IPS-18c (cell line): ENCODE results near the gene PADI3.
"Not testable (repeated sequence)": the region's sequence is repeated elsewhere in the genome, so short reads cannot be mapped to it uniquely, and the experiment has no call there.

ENCODE experiments used
- H3K4me3 ChIP-seq: 2 replicates; pipeline ENCODE4 v1.7.0; 2013; ENCODE audit warnings: low read depth, mild to moderate bottlenecking, low read length, moderate library complexity; ENCODE audit not compliant: insufficient read depth
- H3K9me3 ChIP-seq: one replicate; pipeline ENCODE4 v1.6.1; 2013; ENCODE audit warnings: mild to moderate bottlenecking, low read length, moderate library complexity; ENCODE audit not compliant: control insufficient read depth, insufficient read depth

The PADI3 gene

GRCh38 chr1:17321857-17322390 lies 73.0 kb downstream of the PADI3 start:
- not testable (repeated sequence) for H3K9me3 ChIP-seq, H3K4me3 ChIP-seq

- no peaks in the 10 kb centered on the region for H3K9me3 ChIP-seq
- no peak overlapping the region for H3K4me3 ChIP-seq
Measured at GRCh38 chr1:17328855-17329254, 80.0 kb downstream of the PADI3 start.

- Histone ChIP-seq H3K9me3 (no peaks in the 10 kb centered on the region), H3K4me3 (no peak overlapping the region)
Measured at GRCh38 chr1:17329610-17330009, 80.7 kb downstream of the PADI3 start.

GRCh38 chr1:17330856-17331255 lies 82.0 kb downstream of the PADI3 start:
- H3K9me3 ChIP-seq: peaks cover 2% of the 10 kb centered on the region

GRCh38 chr1:17333081-17333480 lies 84.2 kb downstream of the PADI3 start:
- H3K9me3 ChIP-seq: peaks cover 2% of the 10 kb centered on the region

More at GRCh38 chr1:17330856-17331255, 82.0 kb downstream of the PADI3 start:
- no peak overlapping the region for H3K4me3 ChIP-seq

More at GRCh38 chr1:17333081-17333480, 84.2 kb downstream of the PADI3 start:
- no peak overlapping the region for H3K4me3 ChIP-seq
